ENCODE data around the gene SNCAIP.

DNA sequence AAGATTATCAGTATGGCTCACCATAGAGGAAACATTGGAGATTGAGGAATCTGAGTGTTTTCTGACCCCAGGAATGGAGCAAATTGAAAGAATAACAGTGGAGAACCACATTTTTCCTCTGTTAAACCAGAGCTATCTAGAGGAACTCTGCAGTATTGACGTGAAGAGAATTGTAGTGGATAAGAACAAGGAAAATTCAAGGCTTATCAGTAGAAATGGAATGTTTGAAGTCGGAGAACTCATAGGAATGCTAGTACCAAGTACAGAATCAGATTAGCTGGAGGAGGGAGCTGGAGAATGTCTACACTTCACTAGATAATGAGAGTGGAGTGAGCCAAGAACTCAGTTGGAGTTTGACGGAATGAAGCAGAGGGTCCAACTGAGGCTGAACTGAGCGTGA, 50.3 kb downstream of the SNCAIP start:
- TF ChIP-seq EZH2 (IDR thresholded peaks at IDR 0.05; ENCODE audit: low read depth, unreplicated experiment), result no peak
- TF ChIP-seq, protein P1, sequence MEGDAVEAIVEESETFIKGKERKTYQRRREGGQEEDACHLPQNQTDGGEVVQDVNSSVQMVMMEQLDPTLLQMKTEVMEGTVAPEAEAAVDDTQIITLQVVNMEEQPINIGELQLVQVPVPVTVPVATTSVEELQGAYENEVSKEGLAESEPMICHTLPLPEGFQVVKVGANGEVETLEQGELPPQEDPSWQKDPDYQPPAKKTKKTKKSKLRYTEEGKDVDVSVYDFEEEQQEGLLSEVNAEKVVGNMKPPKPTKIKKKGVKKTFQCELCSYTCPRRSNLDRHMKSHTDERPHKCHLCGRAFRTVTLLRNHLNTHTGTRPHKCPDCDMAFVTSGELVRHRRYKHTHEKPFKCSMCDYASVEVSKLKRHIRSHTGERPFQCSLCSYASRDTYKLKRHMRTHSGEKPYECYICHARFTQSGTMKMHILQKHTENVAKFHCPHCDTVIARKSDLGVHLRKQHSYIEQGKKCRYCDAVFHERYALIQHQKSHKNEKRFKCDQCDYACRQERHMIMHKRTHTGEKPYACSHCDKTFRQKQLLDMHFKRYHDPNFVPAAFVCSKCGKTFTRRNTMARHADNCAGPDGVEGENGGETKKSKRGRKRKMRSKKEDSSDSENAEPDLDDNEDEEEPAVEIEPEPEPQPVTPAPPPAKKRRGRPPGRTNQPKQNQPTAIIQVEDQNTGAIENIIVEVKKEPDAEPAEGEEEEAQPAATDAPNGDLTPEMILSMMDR (conservative IDR thresholded peaks at IDR 0.05; ENCODE audit: low read depth in 2 of 2), result no peak
- no peak for TF ChIP-seq CREB1 (CRISPR knock-in tag; IDR thresholded peaks at IDR 0.05; ENCODE audit: low read depth)

Measured in GM23338 (cell line).